Measurements from ENCODE around the gene WNK1. TPM values are rescaled to one million over a fixed set of nuclear protein-coding genes. Genes with fewer than 3 reads are reported as not detected.
A peak's percentile ranks its signal among the peaks of the same experiment; 100 is the strongest.
"Not testable (repeated sequence)": the region's sequence is repeated elsewhere in the genome, so short reads cannot be mapped to it uniquely, and the experiment has no call there.

WNK1 gene
- total and polyA plus RNA-seq, 2 donors from 2014 or later: 40.2 to 173 TPM

GRCh38 chr12:931591-931990, 179.2 kb downstream of the WNK1 start:
- Histone ChIP-seq H3K27ac (ENCODE audit: low read depth in 2 of 2, low read length in 2 of 2) (no peak overlapping the region), H3K4me1 (ENCODE audit: control insufficient read depth in 2 of 3, insufficient read depth in 2 of 3, low read depth in 1 of 3, low read length in 3 of 3) (no peaks in the 10 kb centered on the region), H3K36me3 (ENCODE audit: control insufficient read depth in 2 of 3, insufficient read depth in 3 of 3, low read length in 3 of 3) (peaks cover 7 to 34% (median 16%) of the 10 kb centered on the region in 3 donors), H3K27me3 (ENCODE audit: control insufficient read depth, insufficient read depth, low read length) (no peaks in the 10 kb centered on the region), H3K9me3 (ENCODE audit: control insufficient read depth in 2 of 3, insufficient read depth in 1 of 3, low read length in 3 of 3) (no peaks in the 10 kb centered on the region), H3K4me3 (ENCODE audit: low read length in 3 of 3) (no peak overlapping the region), H3K9ac (ENCODE audit: low read length in 3 of 3) (no peak overlapping the region)
- DNase-seq (no peak), FAIRE-seq (no peak)
- TF ChIP-seq, protein P1, sequence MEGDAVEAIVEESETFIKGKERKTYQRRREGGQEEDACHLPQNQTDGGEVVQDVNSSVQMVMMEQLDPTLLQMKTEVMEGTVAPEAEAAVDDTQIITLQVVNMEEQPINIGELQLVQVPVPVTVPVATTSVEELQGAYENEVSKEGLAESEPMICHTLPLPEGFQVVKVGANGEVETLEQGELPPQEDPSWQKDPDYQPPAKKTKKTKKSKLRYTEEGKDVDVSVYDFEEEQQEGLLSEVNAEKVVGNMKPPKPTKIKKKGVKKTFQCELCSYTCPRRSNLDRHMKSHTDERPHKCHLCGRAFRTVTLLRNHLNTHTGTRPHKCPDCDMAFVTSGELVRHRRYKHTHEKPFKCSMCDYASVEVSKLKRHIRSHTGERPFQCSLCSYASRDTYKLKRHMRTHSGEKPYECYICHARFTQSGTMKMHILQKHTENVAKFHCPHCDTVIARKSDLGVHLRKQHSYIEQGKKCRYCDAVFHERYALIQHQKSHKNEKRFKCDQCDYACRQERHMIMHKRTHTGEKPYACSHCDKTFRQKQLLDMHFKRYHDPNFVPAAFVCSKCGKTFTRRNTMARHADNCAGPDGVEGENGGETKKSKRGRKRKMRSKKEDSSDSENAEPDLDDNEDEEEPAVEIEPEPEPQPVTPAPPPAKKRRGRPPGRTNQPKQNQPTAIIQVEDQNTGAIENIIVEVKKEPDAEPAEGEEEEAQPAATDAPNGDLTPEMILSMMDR (IDR thresholded peaks at IDR 0.05; ENCODE audit: borderline replicate concordance, extremely low read depth, insufficient read depth): no peak
- intact Hi-C loops (cut with DNase I): no loop called here

GRCh38 chr12:935891-936290, 183.5 kb downstream of the WNK1 start:
- H3K9ac ChIP-seq (ENCODE audit: low read length in 3 of 3); H3K4me1 ChIP-seq (ENCODE audit: control insufficient read depth in 2 of 3, insufficient read depth in 2 of 3, low read depth in 1 of 3, low read length in 3 of 3); intact Hi-C loops (cut with DNase I); H3K27me3 ChIP-seq (ENCODE audit: control insufficient read depth, insufficient read depth, low read length); H3K9me3 ChIP-seq (ENCODE audit: control insufficient read depth in 2 of 3, insufficient read depth in 1 of 3, low read length in 3 of 3); H3K4me3 ChIP-seq (ENCODE audit: low read length in 3 of 3); FAIRE-seq; H3K27ac ChIP-seq (ENCODE audit: low read depth in 2 of 2, low read length in 2 of 2): not testable (repeated sequence)
- DNase-seq: peak in 1 of 5 donors; percentile 12
- peaks cover 2 to 11% (median 5%) of the 10 kb centered on the region in 3 donors for H3K36me3 ChIP-seq (ENCODE audit: control insufficient read depth in 2 of 3, insufficient read depth in 3 of 3, low read length in 3 of 3)

GRCh38 chr12:936377-937345, 184.3 kb downstream of the WNK1 start:
- Histone ChIP-seq H3K27me3 (ENCODE audit: control insufficient read depth, insufficient read depth, low read length) (no peaks in the 10 kb centered on the region), H3K36me3 (ENCODE audit: control insufficient read depth in 2 of 3, insufficient read depth in 3 of 3, low read length in 3 of 3) (peaks cover 2 to 4% (median 3%) of the 10 kb centered on the region in 3 donors), H3K27ac (ENCODE audit: low read depth in 2 of 2, low read length in 2 of 2) (no peak overlapping the region), H3K4me3 (ENCODE audit: low read length in 3 of 3) (no peak overlapping the region), H3K9me3 (ENCODE audit: control insufficient read depth in 2 of 3, insufficient read depth in 1 of 3, low read length in 3 of 3) (no peaks in the 10 kb centered on the region), H3K4me1 (ENCODE audit: control insufficient read depth in 2 of 3, insufficient read depth in 2 of 3, low read depth in 1 of 3, low read length in 3 of 3) (no peaks in the 10 kb centered on the region), H3K9ac (ENCODE audit: low read length in 3 of 3) (no peak overlapping the region)
- DNase-seq (no peak), FAIRE-seq (no peak)
- TF ChIP-seq, protein P1 (IDR thresholded peaks at IDR 0.05; ENCODE audit: borderline replicate concordance, extremely low read depth, insufficient read depth): no peak
- intact Hi-C loops (cut with DNase I): no loop called here

- Histone ChIP-seq H3K27ac (ENCODE audit: low read depth in 2 of 2, low read length in 2 of 2) (no peak overlapping the region), H3K4me3 (ENCODE audit: low read length in 3 of 3) (no peak overlapping the region), H3K27me3 (ENCODE audit: control insufficient read depth, insufficient read depth, low read length) (no peaks in the 10 kb centered on the region), H3K36me3 (ENCODE audit: control insufficient read depth in 2 of 3, insufficient read depth in 3 of 3, low read length in 3 of 3) (peaks cover 0 to 4% (median 0%) of the 10 kb centered on the region in 3 donors), H3K9me3 (ENCODE audit: control insufficient read depth in 2 of 3, insufficient read depth in 1 of 3, low read length in 3 of 3) (no peaks in the 10 kb centered on the region), H3K4me1 (ENCODE audit: control insufficient read depth in 2 of 3, insufficient read depth in 2 of 3, low read depth in 1 of 3, low read length in 3 of 3) (no peaks in the 10 kb centered on the region), H3K9ac (ENCODE audit: low read length in 3 of 3) (no peak overlapping the region)
- FAIRE-seq: no peak
- no peak for DNase-seq
- intact Hi-C loops (cut with DNase I): no loop called here
- TF ChIP-seq, protein P1 (IDR thresholded peaks at IDR 0.05; ENCODE audit: borderline replicate concordance, extremely low read depth, insufficient read depth): no peak
These were observed 186.4 kb downstream of the WNK1 start for GRCh38 chr12:938810-939209.
